Muscle layer of duodenum (tissue), 2 donors: ENCODE data around the gene UBTD2.

ENCODE experiments used
- H3K27ac ChIP-seq: one replicate; pipeline ENCODE4 v1.7.0; 2013; ENCODE audit warnings: mild to moderate bottlenecking, low read length
- H3K27me3 ChIP-seq: one replicate; pipeline ENCODE4 v1.7.0; 2013; ENCODE audit warnings: low read depth, mild to moderate bottlenecking, control low read depth, low read length
- H3K36me3 ChIP-seq, 2 donors: one replicate each; pipeline ENCODE4 v1.7.0; 2013; ENCODE audit warnings: low read length in 2 of 2, control low read depth in 1 of 2, mild to moderate bottlenecking in 1 of 2; ENCODE audit not compliant: insufficient read depth in 2 of 2, control insufficient read depth in 1 of 2
- H3K4me1 ChIP-seq, 2 donors: one replicate each; pipeline ENCODE4 v1.7.0; 2013; ENCODE audit warnings: low read length in 2 of 2, mild to moderate bottlenecking in 2 of 2, control low read depth in 1 of 2, moderate library complexity in 1 of 2; ENCODE audit not compliant: insufficient read depth in 2 of 2, control insufficient read depth in 1 of 2
- H3K4me3 ChIP-seq, 2 donors: one replicate each; pipeline ENCODE4 v1.7.0; 2013; ENCODE audit warnings: low read length in 2 of 2, low read depth in 1 of 2, mild to moderate bottlenecking in 1 of 2
- H3K9me3 ChIP-seq, 2 donors: one replicate each; pipeline ENCODE4 v1.7.0; 2013; ENCODE audit warnings: low read length in 2 of 2, control low read depth in 1 of 2, mild to moderate bottlenecking in 1 of 2; ENCODE audit not compliant: control insufficient read depth in 1 of 2
- donor health status: healthy.

The UBTD2 gene

GRCh38 chr5:172243302-172243701, 40.3 kb downstream of the UBTD2 start:
- Histone ChIP-seq H3K4me3 (no peak overlapping the region), H3K27ac (no peak overlapping the region), H3K36me3 (no peaks in the 10 kb centered on the region), H3K27me3 (no peaks in the 10 kb centered on the region), H3K9me3 (no peaks in the 10 kb centered on the region), H3K4me1 (peaks cover 0 to 7% of the 10 kb centered on the region in 2 donors)

GRCh38 chr5:172238334-172238733, 45.2 kb downstream of the UBTD2 start:
- Histone ChIP-seq H3K27me3 (no peaks in the 10 kb centered on the region), H3K9me3 (no peaks in the 10 kb centered on the region), H3K27ac (no peak overlapping the region), H3K4me1 (peaks cover 4 to 7% of the 10 kb centered on the region in 2 donors), H3K36me3 (peaks cover 0 to 2% of the 10 kb centered on the region in 2 donors), H3K4me3 (no peak overlapping the region)

- H3K36me3 ChIP-seq = peaks cover 0 to 4% of the 10 kb centered on the region in 2 donors
- H3K4me1 ChIP-seq = peaks cover 4 to 7% of the 10 kb centered on the region in 2 donors
- no peak overlapping the region for H3K27ac ChIP-seq
- no peaks in the 10 kb centered on the region for H3K9me3 ChIP-seq
- H3K27me3 ChIP-seq = no peaks in the 10 kb centered on the region
- no peak overlapping the region for H3K4me3 ChIP-seq
Measured at GRCh38 chr5:172235827-172236736, 47.5 kb downstream of the UBTD2 start.

GRCh38 chr5:172235132-172235780, 48.3 kb downstream of the UBTD2 start:
- H3K4me1 ChIP-seq = peaks cover 4 to 7% of the 10 kb centered on the region in 2 donors
- peaks cover 2 to 4% of the 10 kb centered on the region in 2 donors for H3K36me3 ChIP-seq
- H3K9me3 ChIP-seq = no peaks in the 10 kb centered on the region
- H3K4me3 ChIP-seq = no peak overlapping the region
- H3K27me3 ChIP-seq = no peaks in the 10 kb centered on the region
- H3K27ac ChIP-seq = no peak overlapping the region

- H3K9me3 ChIP-seq = no peaks in the 10 kb centered on the region
- H3K36me3 ChIP-seq = peaks cover 3 to 4% of the 10 kb centered on the region in 2 donors
- H3K4me1 ChIP-seq = peaks cover 4 to 7% of the 10 kb centered on the region in 2 donors
- no peak overlapping the region for H3K27ac ChIP-seq
- H3K4me3 ChIP-seq = no peak overlapping the region
- H3K27me3 ChIP-seq = no peaks in the 10 kb centered on the region
Measured at GRCh38 chr5:172234031-172234430, 49.5 kb downstream of the UBTD2 start.

- no peak overlapping the region for H3K27ac ChIP-seq
- H3K36me3 ChIP-seq = peaks cover 8 to 9% of the 10 kb centered on the region in 2 donors
- no peak overlapping the region for H3K4me3 ChIP-seq
- H3K9me3 ChIP-seq = no peaks in the 10 kb centered on the region
- H3K4me1 ChIP-seq = no peaks in the 10 kb centered on the region
- no peaks in the 10 kb centered on the region for H3K27me3 ChIP-seq
Measured at GRCh38 chr5:172229904-172230303, 53.7 kb downstream of the UBTD2 start.

- H3K9me3 ChIP-seq = no peaks in the 10 kb centered on the region
- no peaks in the 10 kb centered on the region for H3K27me3 ChIP-seq
- H3K36me3 ChIP-seq = peaks cover 7 to 10% of the 10 kb centered on the region in 2 donors
- no peak overlapping the region for H3K27ac ChIP-seq
- H3K4me1 ChIP-seq = no peaks in the 10 kb centered on the region
- H3K4me3 ChIP-seq = no peak overlapping the region
Measured at GRCh38 chr5:172224996-172225395, 58.6 kb downstream of the UBTD2 start.

- no peak overlapping the region for H3K4me3 ChIP-seq
- H3K36me3 ChIP-seq = peaks cover 7 to 18% of the 10 kb centered on the region in 2 donors
- no peaks in the 10 kb centered on the region for H3K4me1 ChIP-seq
- no peak overlapping the region for H3K27ac ChIP-seq
- H3K27me3 ChIP-seq = no peaks in the 10 kb centered on the region
- peaks cover 0 to 5% of the 10 kb centered on the region in 2 donors for H3K9me3 ChIP-seq
Measured at GRCh38 chr5:172223901-172224873, 59.4 kb downstream of the UBTD2 start.

GRCh38 chr5:172219296-172219695, 64.3 kb downstream of the UBTD2 start:
- Histone ChIP-seq H3K9me3 (peaks cover 0 to 5% of the 10 kb centered on the region in 2 donors), H3K27ac (no peak overlapping the region), H3K36me3 (peaks cover 0 to 18% of the 10 kb centered on the region in 2 donors), H3K4me1 (no peaks in the 10 kb centered on the region), H3K27me3 (no peaks in the 10 kb centered on the region), H3K4me3 (no peak overlapping the region)

GRCh38 chr5:172216345-172216744, 67.2 kb downstream of the UBTD2 start:
- no peaks in the 10 kb centered on the region for H3K27me3 ChIP-seq
- H3K9me3 ChIP-seq = peaks cover 0 to 5% of the 10 kb centered on the region in 2 donors

More at GRCh38 chr5:172216345-172216744, 67.2 kb downstream of the UBTD2 start:
- Histone ChIP-seq H3K4me1 (no peaks in the 10 kb centered on the region), H3K4me3 (no peak overlapping the region), H3K36me3 (peaks cover 7 to 25% of the 10 kb centered on the region in 2 donors), H3K27ac (no peak overlapping the region)
